ENCODE data around the gene ZNF195.
"Not testable (repeated sequence)": the region's sequence is repeated elsewhere in the genome, so short reads cannot be mapped to it uniquely, and the experiment has no call there.

GRCh38 chr11:3336420-3336819 is 42.5 kb downstream of the ZNF195 start:
- not testable (repeated sequence) for TF ChIP-seq POLR2A (IDR thresholded peaks at IDR 0.05)
- TF ChIP-seq, protein P1, sequence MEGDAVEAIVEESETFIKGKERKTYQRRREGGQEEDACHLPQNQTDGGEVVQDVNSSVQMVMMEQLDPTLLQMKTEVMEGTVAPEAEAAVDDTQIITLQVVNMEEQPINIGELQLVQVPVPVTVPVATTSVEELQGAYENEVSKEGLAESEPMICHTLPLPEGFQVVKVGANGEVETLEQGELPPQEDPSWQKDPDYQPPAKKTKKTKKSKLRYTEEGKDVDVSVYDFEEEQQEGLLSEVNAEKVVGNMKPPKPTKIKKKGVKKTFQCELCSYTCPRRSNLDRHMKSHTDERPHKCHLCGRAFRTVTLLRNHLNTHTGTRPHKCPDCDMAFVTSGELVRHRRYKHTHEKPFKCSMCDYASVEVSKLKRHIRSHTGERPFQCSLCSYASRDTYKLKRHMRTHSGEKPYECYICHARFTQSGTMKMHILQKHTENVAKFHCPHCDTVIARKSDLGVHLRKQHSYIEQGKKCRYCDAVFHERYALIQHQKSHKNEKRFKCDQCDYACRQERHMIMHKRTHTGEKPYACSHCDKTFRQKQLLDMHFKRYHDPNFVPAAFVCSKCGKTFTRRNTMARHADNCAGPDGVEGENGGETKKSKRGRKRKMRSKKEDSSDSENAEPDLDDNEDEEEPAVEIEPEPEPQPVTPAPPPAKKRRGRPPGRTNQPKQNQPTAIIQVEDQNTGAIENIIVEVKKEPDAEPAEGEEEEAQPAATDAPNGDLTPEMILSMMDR (IDR thresholded peaks at IDR 0.05 in 8 of 11, conservative IDR thresholded peaks at IDR 0.05 in 3 of 11) = not testable (repeated sequence)
